ENCODE data around the gene ATAD3A. TPM values are rescaled to one million over a fixed set of nuclear protein-coding genes. Genes with fewer than 3 reads are reported as not detected.

The ATAD3A gene
- total and polyA plus RNA-seq, 9 of the 15 experiments (the other 6 are each of a cell fraction or from before 2014, with no cell fraction given), result 0.10 to 173 (median 36.7) TPM

DNA sequence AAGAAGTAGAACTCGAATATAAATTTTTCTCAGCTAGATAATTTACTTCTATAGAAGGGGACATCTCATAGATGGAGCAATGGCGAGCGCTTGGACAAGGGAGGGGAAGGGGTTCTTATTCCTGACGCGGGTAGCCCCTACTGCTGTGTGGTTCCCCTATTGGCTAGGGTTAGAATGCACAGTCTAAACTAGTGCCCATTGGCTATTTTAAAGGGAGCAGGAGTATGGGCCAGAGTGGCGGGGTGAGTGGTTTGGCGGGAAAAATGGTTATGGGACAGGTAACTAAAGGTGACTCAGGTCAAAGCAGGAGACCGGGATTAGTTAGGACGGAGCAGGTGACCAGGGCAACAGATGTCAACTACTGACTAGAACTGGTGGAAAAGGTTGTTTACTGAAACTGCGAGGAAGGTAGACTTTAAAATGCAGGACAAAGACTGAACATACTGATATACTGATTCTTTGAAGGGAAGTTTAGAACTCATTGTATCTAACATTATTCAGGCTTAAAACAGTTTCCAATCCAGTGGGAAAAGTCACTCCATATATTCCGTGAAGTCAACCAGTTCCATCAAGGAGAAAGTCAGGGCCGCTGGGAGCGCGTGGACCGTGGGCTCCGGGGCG is 940 bp upstream of the ATAD3A start:
- Histone ChIP-seq H3K4me2 (ENCODE audit: insufficient read depth, low read length) (peak overlapping the region; percentile 95), H3K79me2 (ENCODE audit: control insufficient read depth, insufficient read depth, low read length) (peaks cover 45% of the 10 kb centered on the region), H3K4me3 (peak overlapping the region; percentile 93), H3K9me1 (ENCODE audit: control insufficient read depth, insufficient read depth, low read length) (no peaks in the 10 kb centered on the region), H3K9me3 (replicated peaks; ENCODE audit: control insufficient read depth, insufficient read depth, low read depth, low read length) (no peaks in the 10 kb centered on the region; the same call in 1 of the 2 replicates), H3K27ac (ENCODE audit: extremely low read depth, low read depth, low read length) (peak overlapping the region; percentile 91), H4K20me1 (replicated peaks; ENCODE audit: control insufficient read depth, insufficient read depth, low read length) (no peaks in the 10 kb centered on the region), H3K36me3 (ENCODE audit: control insufficient read depth, insufficient read depth, low read length) (peaks cover 17% of the 10 kb centered on the region; the same call in 2 of the 3 replicates), H3K9ac (ENCODE audit: insufficient read depth in 1 of 2, low read depth in 2 of 2, low read length in 2 of 2) (peak overlapping the region; percentile 97 to 100), H3K27me3 (ENCODE audit: control insufficient read depth in 2 of 2, insufficient read depth in 2 of 2, low read length in 2 of 2) (no peaks in the 10 kb centered on the region), H2AFZ (ENCODE audit: low read depth, low read length) (peak overlapping the region; percentile 98), H3K4me1 (replicated peaks in 1 of 2; ENCODE audit: control insufficient read depth in 2 of 2, insufficient read depth in 2 of 2, low read length in 2 of 2) (peaks cover 4 to 22% of the 10 kb centered on the region in 2 experiments; a peak in 4 of 5 replicates)
- DNase-seq (ENCODE audit: extremely low read depth in 1 of 4, low spot score in 3 of 4) (peak; percentile 16 to 63 (median 34)), FAIRE-seq (peak; percentile 68), ATAC-seq (peak; percentile 61)
- 26% methylated on average over 15 of the region's 17 CpGs for WGBS (ENCODE audit: insufficient coverage, low coverage, missing lambda C conversion rate)
- ChIA-PET POLR2A (interaction anchor here (0.6 to 1.5 kb wide), 8 partner anchors 12 to 136 kb away, joined by 3 to 6 read pairs (median 3); partner anchors contain the start of genes AURKAIP1, CCNL2 and MRPL20), CTCF (ENCODE audit: low intra/inter-chr PET ratio) (no interaction called here)
- in situ Hi-C loops (cut with MboI) (no loop called here), intact Hi-C loops (cut with micrococcal nuclease) (loop anchor here (5.0 to 10.0 kb wide), 2 partner anchors 116 to 396 kb away; partner anchors contain the start of gene CCNL2)
- BruUV-seq (replicated peaks), result TSS peak; percentile 94
- TF ChIP-seq, protein P1, sequence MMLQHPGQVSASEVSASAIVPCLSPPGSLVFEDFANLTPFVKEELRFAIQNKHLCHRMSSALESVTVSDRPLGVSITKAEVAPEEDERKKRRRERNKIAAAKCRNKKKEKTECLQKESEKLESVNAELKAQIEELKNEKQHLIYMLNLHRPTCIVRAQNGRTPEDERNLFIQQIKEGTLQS (IDR thresholded peaks at IDR 0.05), result 0 out of 2 replicates have a peak, but pooled peaks have one; percentile 11
- TF ChIP-seq, protein P1 (CRISPR knock-in tag; conservative IDR thresholded peaks at IDR 0.05), result no peak
- TF ChIP-seq ARID1B (IDR thresholded peaks at IDR 0.05), result peak; percentile 17; the same call in 1 of the 2 replicates
- TF ChIP-seq SLC30A9 (CRISPR knock-in tag; IDR thresholded peaks at IDR 0.05), result 0 out of 2 replicates have a peak, but pooled peaks have one; percentile 2
- TF ChIP-seq ZNF592 (IDR thresholded peaks at IDR 0.05), result peak; percentile 67; the same call in 1 of the 2 replicates
- TF ChIP-seq FOXK1 (CRISPR knock-in tag; IDR thresholded peaks at IDR 0.05; ENCODE audit: borderline replicate concordance), result no peak
- TF ChIP-seq MAFF (IDR thresholded peaks at IDR 0.05; ENCODE audit: low read length), result no peak
- 0 out of 4 replicates have a peak, but pooled peaks of 1 of the 2 experiments have one; percentile 60 for TF ChIP-seq ARNT (IDR thresholded peaks at IDR 0.05)
- peak; percentile 64; the same call in 1 of the 2 replicates for TF ChIP-seq NFRKB (IDR thresholded peaks at IDR 0.05; ENCODE audit: low read depth)
- peak; percentile 23; the same call in 1 of the 2 replicates for TF ChIP-seq TOE1 (IDR thresholded peaks at IDR 0.05; ENCODE audit: borderline replicate concordance)
- TF ChIP-seq TOE1 (CRISPR knock-in tag; IDR thresholded peaks at IDR 0.05; ENCODE audit: borderline replicate concordance, low read depth), result 0 out of 2 replicates have a peak, but pooled peaks have one; percentile 29
- TF ChIP-seq ZNF224 (CRISPR knock-in tag; IDR thresholded peaks at IDR 0.05), result no peak
- TF ChIP-seq ZNF184 (CRISPR knock-in tag; IDR thresholded peaks at IDR 0.05), result no peak
- TF ChIP-seq FOXJ2 (tag; IDR thresholded peaks at IDR 0.05), result no peak
- TF ChIP-seq GTF2F1 (IDR thresholded peaks at IDR 0.05; ENCODE audit: low read depth, low read length), result no peak
- TF ChIP-seq DPF2 (IDR thresholded peaks at IDR 0.05), result peak; percentile 31; the same call in 1 of the 2 replicates

All from K562 (cell line).